GM19395 (cell line): ENCODE data around the gene CBFA2T2.

Experiments used
- ATAC-seq: cut with Tn5 transposase; IDR thresholded peaks from one replicate; pipeline ENCODE4 v1.9.1; 2021; ENCODE audit warnings: mild to moderate bottlenecking, moderate library complexity; ENCODE audit not compliant: unreplicated experiment

The CBFA2T2 gene

GRCh38 chr20:33674294-33675135 lies 184.6 kb downstream of the CBFA2T2 start, which contains the start of gene NECAB3:
TSS of gene NECAB3 (minus strand) at chr20:33674428. CDS start at chr20:33674352, 76 bp downstream.
- peak; percentile 70 for ATAC-seq

GRCh38 chr20:33675136-33675959 lies 185.5 kb downstream of the CBFA2T2 start:
- ATAC-seq = no peak

- ATAC-seq = no peak
Observed at GRCh38 chr20:33676121-33676520, 186.2 kb downstream of the CBFA2T2 start.

GRCh38 chr20:33676652-33677645 lies 187.1 kb downstream of the CBFA2T2 start:
- ATAC-seq = no peak

GRCh38 chr20:33677991-33678702 lies 188.3 kb downstream of the CBFA2T2 start:
- no peak for ATAC-seq

- no peak for ATAC-seq
Observed at GRCh38 chr20:33679758-33680485, 190.0 kb downstream of the CBFA2T2 start.

GRCh38 chr20:33680686-33681085 lies 190.8 kb downstream of the CBFA2T2 start:
- no peak for ATAC-seq

- no peak for ATAC-seq
Observed at GRCh38 chr20:33681288-33681687, 191.4 kb downstream of the CBFA2T2 start.

- no peak for ATAC-seq
Observed at GRCh38 chr20:33681728-33682353, 191.9 kb downstream of the CBFA2T2 start.

GRCh38 chr20:33684533-33685327 lies 194.8 kb downstream of the CBFA2T2 start:
- no peak for ATAC-seq

GRCh38 chr20:33685328-33686099 lies 195.6 kb downstream of the CBFA2T2 start:
- ATAC-seq = peak; percentile 63

GRCh38 chr20:33686100-33686983 lies 196.4 kb downstream of the CBFA2T2 start, which contains the start of gene E2F1:
TSS of gene E2F1 (minus strand) at chr20:33686385. CDS start at chr20:33686264, 121 bp downstream.
- peak; percentile 79 for ATAC-seq

- no peak for ATAC-seq
Observed at GRCh38 chr20:33686984-33687366, 197.1 kb downstream of the CBFA2T2 start.

- ATAC-seq = no peak
Observed at GRCh38 chr20:33687370-33687915, 197.5 kb downstream of the CBFA2T2 start.

- ATAC-seq = no peak
Observed at GRCh38 chr20:33687993-33688937, 198.4 kb downstream of the CBFA2T2 start.
